Measurements from ENCODE around the gene HYKK. TPM values are rescaled to one million over a fixed set of nuclear protein-coding genes. Genes with fewer than 3 reads are reported as not detected.

Gene HYKK
- total RNA-seq, 1 donor from 2014 or later, result 2.8 TPM

GRCh38 chr15:78524230-78524629 is 16.9 kb downstream of the HYKK start:
- Mint-ChIP-seq H3K36me3 (ENCODE audit: unreplicated experiment) (peaks cover 10% of the 10 kb centered on the region), H3K27me3 (ENCODE audit: unreplicated experiment) (peaks cover 6% of the 10 kb centered on the region), H3K4me1 (ENCODE audit: low read depth, unreplicated experiment) (no peaks in the 10 kb centered on the region), H3K27ac (ENCODE audit: unreplicated experiment) (no peak overlapping the region), H3K4me3 (ENCODE audit: unreplicated experiment) (no peak overlapping the region), H3K9me3 (ENCODE audit: unreplicated experiment) (peaks cover 12% of the 10 kb centered on the region)
- DNase-seq, result no peak
- TF ChIP-seq CTCF (IDR thresholded peaks at IDR 0.05; ENCODE audit: partially characterized antibody, unreplicated experiment), result no peak

GRCh38 chr15:78527325-78527724 is 19.9 kb downstream of the HYKK start:
- no peak for TF ChIP-seq CTCF (IDR thresholded peaks at IDR 0.05; ENCODE audit: partially characterized antibody, unreplicated experiment)
- peaks cover 10% of the 10 kb centered on the region for H3K9me3 Mint-ChIP-seq (ENCODE audit: unreplicated experiment)
- peaks cover 10% of the 10 kb centered on the region for H3K36me3 Mint-ChIP-seq (ENCODE audit: unreplicated experiment)
- DNase-seq, result no peak
- no peaks in the 10 kb centered on the region for H3K4me1 Mint-ChIP-seq (ENCODE audit: low read depth, unreplicated experiment)
- H3K27ac Mint-ChIP-seq (ENCODE audit: unreplicated experiment), result no peak overlapping the region
- peaks cover 6% of the 10 kb centered on the region for H3K27me3 Mint-ChIP-seq (ENCODE audit: unreplicated experiment)
- H3K4me3 Mint-ChIP-seq (ENCODE audit: unreplicated experiment), result no peak overlapping the region

- Mint-ChIP-seq H3K27ac (ENCODE audit: unreplicated experiment) (no peak overlapping the region), H3K4me1 (ENCODE audit: low read depth, unreplicated experiment) (no peaks in the 10 kb centered on the region), H3K27me3 (ENCODE audit: unreplicated experiment) (no peaks in the 10 kb centered on the region), H3K4me3 (ENCODE audit: unreplicated experiment) (no peak overlapping the region), H3K9me3 (ENCODE audit: unreplicated experiment) (no peaks in the 10 kb centered on the region), H3K36me3 (ENCODE audit: unreplicated experiment) (no peaks in the 10 kb centered on the region)
- TF ChIP-seq CTCF (IDR thresholded peaks at IDR 0.05; ENCODE audit: partially characterized antibody, unreplicated experiment), result no peak
- no peak for DNase-seq
These were observed 26.0 kb downstream of the HYKK start for GRCh38 chr15:78533331-78533730.

GRCh38 chr15:78536134-78536533 is 28.8 kb downstream of the HYKK start:
- no peak for TF ChIP-seq CTCF (IDR thresholded peaks at IDR 0.05; ENCODE audit: partially characterized antibody, unreplicated experiment)
- Mint-ChIP-seq H3K27me3 (ENCODE audit: unreplicated experiment) (peaks cover 6% of the 10 kb centered on the region), H3K9me3 (ENCODE audit: unreplicated experiment) (peaks cover 4% of the 10 kb centered on the region), H3K36me3 (ENCODE audit: unreplicated experiment) (no peaks in the 10 kb centered on the region), H3K4me3 (ENCODE audit: unreplicated experiment) (no peak overlapping the region), H3K27ac (ENCODE audit: unreplicated experiment) (no peak overlapping the region), H3K4me1 (ENCODE audit: low read depth, unreplicated experiment) (no peaks in the 10 kb centered on the region)
- DNase-seq, result no peak

- Mint-ChIP-seq H3K36me3 (ENCODE audit: unreplicated experiment) (no peaks in the 10 kb centered on the region), H3K9me3 (ENCODE audit: unreplicated experiment) (peaks cover 7% of the 10 kb centered on the region), H3K27me3 (ENCODE audit: unreplicated experiment) (peaks cover 6% of the 10 kb centered on the region), H3K4me1 (ENCODE audit: low read depth, unreplicated experiment) (peaks cover 8% of the 10 kb centered on the region), H3K27ac (ENCODE audit: unreplicated experiment) (no peak overlapping the region), H3K4me3 (ENCODE audit: unreplicated experiment) (no peak overlapping the region)
- DNase-seq, result no peak
- no peak for TF ChIP-seq CTCF (IDR thresholded peaks at IDR 0.05; ENCODE audit: partially characterized antibody, unreplicated experiment)
These were observed 30.0 kb downstream of the HYKK start for GRCh38 chr15:78537266-78537905.

Measured in glutamatergic neuron (in vitro differentiated cells).